Activated T-helper 1 cell treated with Interleukin-2 at 50 U/mL for 16 hours (primary cell): ENCODE measurements around the gene AMD1.
A peak's percentile ranks its signal among the peaks of the same experiment; 100 is the strongest.
"Not testable (repeated sequence)": the region's sequence is repeated elsewhere in the genome, so short reads cannot be mapped to it uniquely, and the experiment has no call there.

Experiments
- DNase-seq: peaks from one replicate; pipeline ENCODE4 v3.0.0-alpha.2; 2020; ENCODE audit warnings: low read depth

Gene AMD1

GRCh38 chr6:110878751-110879522 lies 4.4 kb downstream of the AMD1 start:
- peak; percentile 13 for DNase-seq

- DNase-seq, result no peak
Measured at GRCh38 chr6:110880651-110881050, 6.1 kb downstream of the AMD1 start.

- no peak for DNase-seq
Measured at GRCh38 chr6:110881546-110882273, 7.1 kb downstream of the AMD1 start.

- DNase-seq, result no peak
Measured at GRCh38 chr6:110882274-110882619, 7.7 kb downstream of the AMD1 start.

DNA sequence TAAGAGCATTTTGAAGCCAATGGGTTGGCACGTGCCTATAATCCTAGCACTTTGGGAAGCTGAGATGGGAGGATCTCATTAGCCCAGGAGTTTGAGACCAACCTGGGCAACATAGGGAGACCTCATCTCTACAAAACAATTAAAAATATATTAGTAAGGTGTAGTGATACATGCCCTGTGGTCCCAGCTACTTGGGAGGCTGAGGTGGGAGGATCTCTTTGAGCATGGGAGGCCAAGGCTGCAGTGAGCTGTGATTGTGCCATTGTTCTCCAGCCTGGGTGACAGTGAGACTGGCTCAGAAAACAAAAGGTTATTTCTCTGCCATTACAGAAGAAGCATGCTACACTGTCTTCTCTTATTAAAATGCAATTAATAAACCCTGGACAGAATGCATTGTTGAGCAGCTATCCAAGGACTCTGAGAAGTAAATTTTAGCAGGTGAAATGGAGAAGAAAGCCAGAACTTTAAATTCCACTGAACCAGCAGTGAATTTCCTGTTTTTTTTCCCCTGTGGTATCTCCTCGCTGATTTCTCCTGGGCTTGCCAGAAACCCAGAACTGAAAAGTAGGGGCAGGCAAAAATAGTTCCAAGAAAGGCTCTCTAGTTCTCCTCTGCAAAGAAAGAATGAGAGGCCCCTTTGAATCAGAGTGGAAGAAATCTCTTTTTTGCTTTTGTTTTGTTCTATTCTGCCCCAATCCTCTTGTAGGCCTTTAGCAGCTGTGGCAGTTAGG lies 8.4 kb downstream of the AMD1 start:
- DNase-seq, result no peak

DNA sequence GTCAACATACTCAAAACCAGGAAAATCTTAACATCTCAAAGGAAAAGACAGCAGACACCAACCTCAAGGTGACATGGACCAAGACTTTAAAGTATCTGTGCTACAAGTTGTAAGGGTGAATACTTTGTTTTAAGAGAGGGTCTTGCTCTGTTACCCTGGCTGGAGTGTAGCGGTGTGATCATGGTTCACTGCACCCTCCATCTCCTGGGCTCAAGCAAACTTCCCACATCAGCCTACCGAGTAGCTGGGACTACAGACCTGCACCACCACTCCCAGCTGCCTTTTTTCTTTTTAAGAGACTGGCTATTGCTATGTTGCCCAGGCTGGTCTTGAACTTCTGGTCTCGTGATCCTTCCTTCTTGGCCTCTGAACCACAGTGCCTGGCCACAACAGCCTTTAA lies 9.7 kb downstream of the AMD1 start:
- DNase-seq, result no peak

DNA sequence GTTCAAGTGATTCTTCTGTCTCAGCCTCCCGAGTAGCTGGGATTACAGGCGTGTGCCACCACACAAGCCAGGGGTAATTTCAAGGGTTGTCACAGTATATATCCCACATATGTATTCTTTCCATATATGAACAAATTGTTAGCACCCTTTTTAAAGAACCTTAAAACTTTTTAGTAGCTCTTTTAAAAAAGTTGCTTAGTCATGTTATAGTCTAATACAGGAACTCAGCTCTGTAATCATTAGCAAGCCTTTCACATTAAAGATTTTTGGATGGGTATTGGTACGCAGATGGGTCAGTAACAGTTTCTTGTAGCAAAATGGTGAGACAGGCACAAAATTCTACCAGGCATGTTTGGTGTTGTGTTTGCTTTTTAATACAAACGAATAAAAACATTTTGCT lies 10.9 kb downstream of the AMD1 start:
- DNase-seq, result no peak

GRCh38 chr6:110886555-110887167 lies 12.1 kb downstream of the AMD1 start:
- no peak for DNase-seq

GRCh38 chr6:110890288-110890687 lies 15.7 kb downstream of the AMD1 start:
- no peak for DNase-seq

- DNase-seq, result no peak
Measured at GRCh38 chr6:110895907-110896608, 21.5 kb downstream of the AMD1 start.

GRCh38 chr6:110897433-110897832 lies 22.8 kb downstream of the AMD1 start:
- DNase-seq, result no peak

- DNase-seq, result no peak
Measured at GRCh38 chr6:110898111-110898510, 23.5 kb downstream of the AMD1 start.

GRCh38 chr6:110900028-110900598 lies 25.5 kb downstream of the AMD1 start:
- no peak for DNase-seq

- not testable (repeated sequence) for DNase-seq
Measured at GRCh38 chr6:110901601-110902000, 27.0 kb downstream of the AMD1 start.

- DNase-seq, result no peak
Measured at GRCh38 chr6:110902091-110902490, 27.5 kb downstream of the AMD1 start.

GRCh38 chr6:110906273-110906672 lies 31.7 kb downstream of the AMD1 start:
- not testable (repeated sequence) for DNase-seq

DNA sequence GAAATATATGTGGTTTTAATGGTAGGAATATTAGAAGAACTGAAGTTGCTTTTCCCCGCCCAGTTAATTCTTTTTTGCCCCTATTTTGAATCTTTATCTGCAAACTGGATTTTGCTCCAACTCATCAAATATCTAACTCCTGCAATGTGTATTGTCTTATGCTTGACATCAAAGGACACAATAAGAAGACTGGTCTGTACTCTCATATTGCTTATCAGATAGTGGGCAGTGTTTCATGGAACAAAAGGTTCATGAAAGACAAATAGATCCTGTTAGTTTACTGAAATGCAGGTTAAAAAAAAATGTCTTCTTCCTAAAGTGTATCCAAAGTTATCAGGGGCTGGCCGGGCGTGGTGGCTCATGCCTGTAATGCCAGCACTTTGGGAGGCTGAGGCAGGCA lies 56.2 kb downstream of the AMD1 start:
- DNase-seq, result no peak

- DNase-seq, result no peak
Measured at GRCh38 chr6:110933912-110934311, 59.3 kb downstream of the AMD1 start.

DNA sequence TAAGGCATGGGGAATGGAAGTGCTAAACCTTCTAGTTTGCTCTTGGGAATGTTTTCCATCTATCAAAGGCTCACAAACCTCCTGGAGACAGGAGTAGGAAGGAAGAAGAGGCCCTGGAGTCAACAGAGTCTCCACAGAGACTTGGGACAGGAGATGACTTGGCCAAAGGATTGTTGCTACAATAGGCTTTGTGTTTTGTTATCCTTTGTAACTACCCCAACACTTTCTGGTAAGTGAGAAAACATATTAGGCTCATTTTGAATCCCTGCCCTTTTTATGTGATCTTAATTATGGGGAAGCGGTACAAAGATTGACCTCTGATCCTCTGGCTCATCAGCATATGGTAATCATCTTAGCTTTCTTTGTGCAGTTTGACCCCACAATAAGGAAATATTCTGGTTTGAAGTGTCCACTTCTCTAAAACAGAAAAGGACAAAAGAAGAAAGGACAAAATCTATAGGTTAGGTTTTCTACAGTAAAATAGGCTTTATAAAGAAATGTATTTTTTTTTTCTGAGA lies 59.9 kb downstream of the AMD1 start:
- no peak for DNase-seq

GRCh38 chr6:110935171-110935570 lies 60.6 kb downstream of the AMD1 start:
- no peak for DNase-seq

GRCh38 chr6:110938171-110938570 lies 63.6 kb downstream of the AMD1 start:
- DNase-seq, result no peak
